ENCODE results near the gene PRKAB2.
"Not testable (repeated sequence)": the region's sequence is repeated elsewhere in the genome, so short reads cannot be mapped to it uniquely, and the experiment has no call there.

PRKAB2 gene

DNA sequence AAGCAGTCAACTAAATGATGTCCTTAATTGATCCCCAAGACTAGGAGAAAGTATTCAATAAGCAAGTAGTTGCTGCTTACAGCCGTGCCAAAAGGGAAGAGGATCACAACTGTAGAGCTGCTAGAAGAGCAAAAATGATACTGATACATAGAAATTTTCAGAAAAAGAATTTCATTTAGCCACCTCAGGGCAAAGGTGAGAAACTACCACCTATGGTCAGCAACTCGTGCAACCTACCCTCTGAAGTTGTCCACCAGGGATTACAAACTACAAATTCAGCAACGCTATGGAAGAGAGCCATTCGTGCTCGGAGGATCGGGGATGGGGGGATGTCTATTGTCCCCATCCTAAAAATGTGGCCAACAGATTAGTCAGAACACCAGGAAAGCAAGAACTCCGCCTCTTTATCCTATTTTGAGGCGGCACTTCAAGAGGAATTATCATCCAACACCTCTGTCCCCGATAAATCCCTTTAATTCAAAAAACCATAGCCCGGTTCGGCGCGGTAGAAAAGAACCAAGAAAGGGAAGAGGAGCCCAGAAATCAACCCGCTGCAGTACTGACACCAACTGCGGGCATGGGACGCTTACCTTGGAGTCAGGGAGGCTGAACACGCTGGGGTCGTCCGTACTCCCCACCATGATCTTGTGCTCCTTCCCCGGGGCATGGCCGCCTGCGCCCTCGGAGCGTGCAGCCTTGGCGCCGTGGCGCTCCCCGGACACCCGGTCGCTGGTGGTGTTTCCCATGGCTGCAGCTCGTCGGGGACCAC, 687 bp downstream of the PRKAB2 start:
- no peak for DNase-seq

DNA sequence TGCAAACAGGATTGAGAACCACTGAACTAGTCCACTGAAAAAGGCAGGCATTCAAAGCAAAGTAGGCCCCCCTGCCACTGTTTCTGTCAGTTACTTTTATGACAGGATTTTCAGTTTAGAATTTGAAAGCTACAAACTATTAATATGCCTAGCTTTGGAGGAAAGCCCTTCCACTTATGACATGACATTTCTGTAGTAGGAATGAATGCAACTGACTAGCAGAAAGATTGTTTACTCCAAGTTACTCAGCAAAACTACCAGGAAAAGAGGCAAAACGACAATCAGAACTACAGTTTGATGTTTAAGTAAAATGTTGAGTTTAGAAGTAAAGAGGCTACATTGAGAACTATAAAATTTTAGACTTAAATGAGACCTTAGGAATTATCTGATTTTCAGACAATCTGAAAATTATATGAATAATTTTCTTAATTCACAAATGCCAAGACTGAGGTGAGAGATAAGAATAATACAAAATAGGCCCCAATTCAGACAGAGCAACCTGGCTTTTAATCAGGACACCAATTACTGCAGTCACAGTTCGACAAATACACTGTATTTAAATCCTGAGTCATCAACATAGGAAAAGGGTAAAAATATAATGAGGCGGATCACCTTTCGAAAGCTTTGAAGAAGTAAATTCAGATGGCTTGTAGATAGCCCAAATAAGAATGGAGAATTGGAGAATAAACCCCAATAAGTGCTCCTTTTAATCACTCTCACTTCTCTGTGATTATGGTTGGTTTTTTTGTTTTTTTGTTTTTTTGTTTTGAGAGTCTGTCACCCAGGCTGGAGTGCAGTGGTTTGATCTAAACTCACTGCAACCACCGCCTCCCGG, 2.2 kb downstream of the PRKAB2 start:
- no peak for DNase-seq

DNA sequence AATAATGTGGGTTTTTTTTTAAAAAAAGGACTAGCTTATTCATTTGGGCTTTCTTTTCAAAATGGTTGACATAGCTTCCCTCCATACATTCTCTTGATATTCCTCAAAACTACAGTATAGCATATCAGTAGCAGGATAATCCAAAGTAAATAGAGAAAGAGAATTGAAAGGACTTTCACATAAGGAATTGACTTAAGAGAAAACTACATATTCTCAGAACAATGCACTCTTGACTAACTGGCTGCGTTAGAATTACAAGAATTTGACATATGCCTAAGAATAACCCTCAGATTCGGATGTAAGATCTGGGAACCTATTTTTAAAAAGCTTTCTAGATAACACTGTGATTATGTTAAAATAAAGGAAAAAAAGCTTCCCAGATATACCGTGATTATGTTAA, 3.1 kb downstream of the PRKAB2 start:
- no peak for DNase-seq

DNA sequence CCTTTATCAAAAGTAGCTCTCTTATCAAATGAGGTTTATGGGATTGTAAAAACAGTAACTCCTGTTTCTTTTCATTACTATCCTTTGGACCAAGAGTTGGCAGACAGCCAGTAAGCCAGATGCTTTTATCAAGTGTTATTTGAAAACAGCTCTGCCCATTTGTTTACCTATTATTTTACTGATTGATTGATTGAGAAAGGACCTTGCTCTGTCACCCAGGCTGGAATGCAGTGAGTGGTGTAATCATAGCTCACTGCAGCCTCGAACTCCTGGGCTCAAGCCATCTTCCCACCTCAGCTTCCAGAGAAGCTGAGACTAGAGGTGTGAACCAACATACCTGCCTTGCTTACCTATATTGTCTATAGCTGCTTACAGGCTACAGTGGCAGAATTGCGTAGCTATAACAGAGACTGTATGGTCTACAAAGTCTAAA, 3.6 kb downstream of the PRKAB2 start:
- no peak for DNase-seq

DNA sequence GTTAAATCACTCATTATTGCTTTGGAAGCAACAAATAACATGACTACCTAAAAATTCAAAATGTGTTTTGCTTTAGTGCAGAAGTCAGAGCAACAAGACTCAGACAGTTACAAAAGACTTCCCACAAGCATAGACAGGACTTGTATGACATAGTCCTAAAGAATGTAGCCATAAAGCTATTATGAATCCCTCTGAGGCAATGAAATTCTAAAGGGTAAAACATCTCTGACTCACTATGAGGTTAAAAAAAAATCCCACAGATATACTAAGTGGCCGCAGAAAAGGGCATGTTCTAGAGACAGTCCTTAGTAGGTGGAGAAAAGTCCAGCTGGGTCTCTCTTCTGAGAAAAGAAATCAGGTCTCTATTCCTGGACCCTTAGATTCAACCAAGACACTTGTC, 4.9 kb downstream of the PRKAB2 start:
- no peak for DNase-seq

DNA sequence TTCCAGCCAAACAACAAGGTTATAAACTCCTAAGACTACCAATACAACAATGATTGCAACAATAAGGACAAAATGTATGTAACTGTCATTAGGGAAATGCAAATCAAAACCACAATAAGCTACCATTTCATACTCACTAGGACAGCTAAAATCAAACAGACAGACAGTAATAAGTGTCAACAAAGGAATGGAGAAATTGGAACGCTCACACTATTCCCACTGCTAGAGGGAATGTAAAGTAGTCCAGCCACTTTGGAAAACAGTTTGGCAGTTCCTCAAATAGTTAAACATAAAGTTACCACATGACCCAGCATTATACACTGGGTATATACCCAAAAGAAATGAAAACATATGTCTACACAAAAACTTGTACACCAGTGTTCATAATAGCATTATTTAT, 9.3 kb downstream of the PRKAB2 start:
- no peak for DNase-seq

DNA sequence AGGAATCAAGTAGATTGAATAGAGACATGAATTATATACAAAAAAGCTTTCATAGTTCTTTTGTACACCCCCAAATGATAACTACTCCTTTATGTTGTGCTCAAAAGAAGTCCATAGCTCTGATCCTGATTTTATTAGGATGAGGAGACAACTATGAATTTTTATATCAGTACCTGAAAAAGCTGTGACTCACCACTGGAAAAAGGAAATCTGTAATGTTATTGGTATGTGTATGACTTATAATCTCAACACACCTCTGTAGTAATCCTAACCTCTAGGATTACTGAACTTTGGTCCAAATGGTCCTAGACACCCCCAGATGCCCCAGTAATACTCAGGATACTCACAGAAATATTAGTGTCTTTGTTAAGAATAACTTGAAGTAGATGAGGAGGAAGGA, 10.2 kb downstream of the PRKAB2 start:
- DNase-seq = no peak

DNA sequence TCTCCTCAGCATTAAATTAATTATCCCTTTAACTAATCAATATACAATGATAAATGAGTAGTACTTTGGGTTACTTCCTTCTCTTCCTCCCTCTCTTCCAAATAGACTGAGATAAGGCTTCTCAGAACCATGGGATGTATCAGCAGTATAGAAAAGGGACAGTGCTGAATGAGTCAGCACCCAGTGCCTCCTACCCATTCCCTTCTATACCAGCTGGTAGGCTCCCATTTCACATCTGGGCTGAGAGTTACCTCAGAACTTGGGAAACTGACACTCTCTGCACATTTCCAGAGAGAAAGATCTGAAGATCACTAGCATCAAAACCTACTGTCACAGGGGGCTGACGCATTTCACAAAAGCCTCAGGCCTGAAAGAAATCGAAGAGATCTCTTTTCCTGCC, 15.2 kb downstream of the PRKAB2 start:
- DNase-seq = not testable (repeated sequence)

DNA sequence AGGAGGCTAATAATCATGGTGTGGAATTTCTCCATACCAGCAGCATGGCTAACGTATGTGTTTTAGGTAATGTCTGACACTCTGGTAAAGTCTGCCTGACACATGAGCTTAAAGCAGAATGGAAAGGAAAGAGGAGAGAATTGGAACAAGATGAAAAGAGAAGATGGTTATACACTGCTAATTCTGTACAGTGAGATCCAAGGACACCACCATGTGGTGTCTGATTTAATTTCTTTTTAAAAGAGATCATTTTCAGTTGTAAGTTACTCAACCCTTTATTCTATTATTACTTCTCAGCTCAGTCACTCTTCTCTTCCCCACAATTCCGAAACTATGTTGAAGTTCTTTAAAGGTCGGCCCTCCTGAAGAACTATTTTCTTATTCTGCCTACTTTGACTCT, 15.6 kb downstream of the PRKAB2 start:
- no peak for DNase-seq

DNA sequence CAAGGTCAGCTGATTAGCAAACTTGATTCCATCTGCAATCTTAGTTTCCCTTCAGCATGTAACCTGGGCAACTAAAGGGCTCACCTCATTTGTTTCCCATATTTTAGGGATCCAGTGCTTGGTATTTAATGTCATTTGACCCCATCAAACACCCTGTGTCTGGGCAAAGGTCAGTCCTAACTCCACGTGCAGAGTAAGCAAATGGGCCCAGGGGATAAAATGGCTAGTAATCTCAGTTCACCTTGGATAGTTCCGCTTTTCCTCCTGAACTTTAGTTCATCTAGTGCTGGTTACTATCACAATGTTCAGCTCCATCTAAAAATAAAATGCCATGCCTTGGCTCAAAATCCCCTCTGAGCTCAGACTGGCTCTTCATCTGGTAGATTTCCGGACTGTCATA, 19.5 kb downstream of the PRKAB2 start:
- DNase-seq = no peak

DNA sequence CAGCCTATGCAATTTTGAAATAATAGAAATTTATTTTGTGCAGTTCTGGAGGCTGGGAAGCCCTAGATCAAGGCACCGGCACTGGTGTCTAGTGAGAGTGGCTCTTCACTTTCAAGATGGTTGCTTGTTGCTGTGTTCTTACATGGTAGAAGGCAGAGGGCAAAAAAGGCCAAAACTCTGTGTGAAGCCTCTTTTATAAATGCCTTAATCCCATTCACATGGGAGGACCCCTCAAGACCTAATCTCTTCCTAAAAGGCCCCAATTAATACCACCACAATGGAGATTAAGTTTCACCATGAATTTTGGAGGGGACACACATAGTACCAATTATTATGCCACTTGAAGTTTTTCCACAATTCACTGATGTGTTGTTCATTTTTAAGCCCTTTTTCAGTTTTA, 21.0 kb downstream of the PRKAB2 start:
- DNase-seq = no peak

DNA sequence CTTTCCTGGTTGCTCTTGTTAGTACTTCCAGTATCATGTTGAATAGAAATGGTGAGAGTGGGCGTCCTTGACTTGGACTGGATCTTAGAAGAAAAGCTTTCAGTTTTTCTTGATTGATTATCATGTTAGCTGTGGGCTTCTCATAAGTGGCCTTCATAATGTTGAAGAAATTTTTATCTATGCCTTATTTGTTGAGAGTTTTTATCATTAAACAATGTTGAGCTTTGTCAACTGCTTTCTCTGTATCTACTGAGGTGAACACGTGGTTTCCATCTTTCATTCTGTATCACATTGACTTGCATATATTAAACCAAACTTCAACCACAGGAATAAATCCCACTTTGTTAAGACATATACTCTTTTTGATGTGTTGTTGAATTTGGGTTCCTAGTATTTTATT, 29.4 kb downstream of the PRKAB2 start:
- no peak for DNase-seq

DNA sequence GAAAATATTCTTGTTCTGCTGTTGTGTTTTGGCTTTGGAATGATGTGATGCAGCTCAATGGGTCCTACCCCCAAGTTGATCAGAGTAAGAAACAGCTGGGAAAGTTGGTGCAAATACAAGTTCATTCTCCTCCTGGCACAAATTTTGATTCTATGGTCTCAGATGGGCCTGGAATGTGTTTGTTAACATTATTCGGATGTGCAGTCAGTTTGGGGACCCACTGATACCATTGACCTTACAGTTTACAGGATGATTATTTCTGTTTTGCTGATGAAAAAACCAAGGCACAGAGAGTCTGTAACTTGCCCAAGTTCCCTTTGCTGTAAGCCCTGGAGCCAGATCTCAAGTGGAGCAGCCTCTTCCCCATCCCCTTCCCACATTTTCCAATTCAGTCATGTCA, 41.5 kb downstream of the PRKAB2 start:
- not testable (repeated sequence) for DNase-seq

DNA sequence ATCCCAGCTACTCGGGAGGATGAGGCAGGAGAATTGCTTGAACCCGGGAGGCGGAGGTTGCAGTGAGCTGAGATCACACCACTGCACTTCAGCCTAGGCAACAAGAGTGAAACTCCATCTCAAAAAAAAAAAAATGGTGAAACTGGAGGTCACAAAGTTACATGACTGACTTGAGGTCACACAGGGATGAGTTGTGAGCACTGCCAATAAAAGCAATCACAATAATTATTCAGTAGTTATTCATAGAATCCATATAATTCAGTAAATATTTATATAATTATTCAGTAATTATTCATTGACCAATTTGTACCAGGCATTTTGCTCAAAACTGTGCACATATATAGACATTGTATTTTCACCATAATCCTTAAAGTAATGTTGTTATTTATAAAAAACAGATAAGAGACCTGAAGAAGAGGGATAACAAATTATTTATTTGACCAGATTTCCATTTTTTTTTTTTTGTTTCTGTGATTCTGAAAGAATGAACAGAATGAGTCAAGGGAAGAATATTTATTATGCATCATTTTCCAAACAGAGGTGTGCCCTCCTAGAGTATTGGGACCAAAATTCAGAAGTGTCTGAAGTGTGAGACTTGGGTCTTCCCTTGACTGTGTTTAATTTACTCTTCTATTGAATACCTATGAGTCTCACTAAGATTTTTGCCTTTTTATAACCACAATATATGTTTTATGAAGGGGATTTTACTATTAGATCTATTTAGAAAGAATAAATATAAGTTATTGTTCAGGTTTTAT, 43.0 kb downstream of the PRKAB2 start:
- no peak for DNase-seq

DNA sequence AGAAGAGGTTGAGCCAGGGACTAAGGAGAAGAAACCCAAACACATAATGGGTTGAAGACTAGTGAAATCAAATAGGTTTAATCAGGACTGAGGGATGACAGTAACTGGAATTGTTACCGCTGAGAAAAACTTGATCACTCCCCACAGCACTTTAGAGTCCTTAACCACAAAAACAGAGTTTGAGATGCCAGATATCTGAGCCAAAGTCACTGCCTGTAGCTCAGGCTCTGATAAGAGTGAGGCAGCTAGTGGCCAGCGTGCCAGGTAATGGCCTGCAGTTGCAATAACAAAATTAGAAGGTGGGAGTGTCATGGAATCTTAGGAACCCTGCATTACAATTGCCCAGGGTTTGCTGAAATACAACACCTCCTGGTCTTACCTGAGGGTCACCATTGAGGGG, 48.0 kb downstream of the PRKAB2 start:
- DNase-seq = no peak

DNA sequence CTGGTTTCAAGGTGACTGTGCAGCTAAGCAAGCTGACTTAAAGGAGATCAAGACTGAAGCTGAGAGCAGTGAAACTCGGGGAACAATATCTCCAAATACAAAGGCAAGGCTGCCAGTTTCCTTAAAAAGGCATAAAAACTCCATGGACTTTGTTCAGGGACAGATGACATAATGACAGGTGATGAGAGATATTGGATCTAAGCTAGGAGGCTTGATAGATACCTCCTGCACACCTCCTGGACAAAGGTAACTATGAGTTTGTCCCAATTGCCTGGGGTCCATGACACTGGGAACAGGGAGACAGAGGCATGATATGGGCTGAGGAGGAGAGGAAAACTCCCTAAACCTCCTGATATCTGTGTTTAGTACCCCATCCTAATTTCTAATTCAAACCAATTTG, 55.2 kb downstream of the PRKAB2 start:
- no peak for DNase-seq

DNA sequence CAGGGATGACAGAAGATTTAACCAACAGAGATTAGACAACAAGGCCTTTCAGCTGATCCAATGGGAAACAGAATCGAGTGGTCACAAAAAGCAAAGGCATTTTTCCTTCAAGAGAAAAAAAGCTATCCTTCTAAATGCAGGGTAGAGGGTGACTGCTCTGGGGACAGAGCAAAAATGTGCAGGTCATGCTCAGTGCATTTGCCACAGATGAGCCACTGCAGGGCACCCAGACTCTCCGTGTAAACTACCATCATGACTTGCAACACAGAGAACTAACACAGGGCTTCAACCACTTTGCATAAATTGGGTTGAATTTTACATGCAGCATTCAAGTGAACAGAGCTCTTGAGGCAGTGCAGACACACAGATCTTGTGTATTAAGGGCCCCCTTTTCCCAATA, 56.8 kb downstream of the PRKAB2 start:
- DNase-seq = no peak

DNA sequence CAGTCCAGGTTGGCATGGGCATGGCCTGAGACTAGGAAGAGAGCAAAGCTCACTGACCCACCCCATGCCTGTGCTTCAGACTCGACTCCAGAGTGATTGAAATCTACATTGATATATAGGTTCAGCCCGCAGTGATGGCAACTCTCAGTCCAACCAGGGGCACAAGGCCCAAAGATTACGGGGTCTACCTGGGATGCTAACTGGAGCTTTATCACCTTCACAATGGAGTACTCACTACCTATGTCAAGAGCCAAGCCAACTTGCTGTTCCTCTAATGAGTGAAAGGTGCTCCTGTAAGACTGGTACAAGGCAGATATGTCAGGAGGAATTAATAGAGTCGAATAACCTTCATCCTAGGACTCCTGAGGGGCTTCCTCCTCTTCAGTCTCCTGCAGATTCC, 57.2 kb downstream of the PRKAB2 start:
- DNase-seq = not testable (repeated sequence)

DNA sequence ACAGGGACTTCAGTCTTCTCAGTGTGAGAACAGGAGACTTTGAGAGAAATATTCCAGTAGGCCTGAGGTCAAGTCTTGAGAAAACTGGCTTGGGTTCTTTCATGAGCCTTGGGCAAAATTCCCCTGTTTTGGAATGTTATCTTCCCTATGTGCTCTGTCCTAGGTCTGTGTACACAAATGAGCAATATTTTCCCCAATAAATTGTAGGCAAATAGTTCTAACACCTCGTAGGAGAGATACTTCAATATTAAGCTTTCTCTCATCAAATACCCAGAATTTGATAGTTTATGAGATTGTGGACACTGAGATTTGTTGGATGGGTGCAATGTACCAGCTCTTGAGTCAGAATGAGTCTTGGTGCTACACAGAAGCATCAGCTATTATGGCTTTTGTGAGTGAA, 57.9 kb downstream of the PRKAB2 start:
- not testable (repeated sequence) for DNase-seq

DNA sequence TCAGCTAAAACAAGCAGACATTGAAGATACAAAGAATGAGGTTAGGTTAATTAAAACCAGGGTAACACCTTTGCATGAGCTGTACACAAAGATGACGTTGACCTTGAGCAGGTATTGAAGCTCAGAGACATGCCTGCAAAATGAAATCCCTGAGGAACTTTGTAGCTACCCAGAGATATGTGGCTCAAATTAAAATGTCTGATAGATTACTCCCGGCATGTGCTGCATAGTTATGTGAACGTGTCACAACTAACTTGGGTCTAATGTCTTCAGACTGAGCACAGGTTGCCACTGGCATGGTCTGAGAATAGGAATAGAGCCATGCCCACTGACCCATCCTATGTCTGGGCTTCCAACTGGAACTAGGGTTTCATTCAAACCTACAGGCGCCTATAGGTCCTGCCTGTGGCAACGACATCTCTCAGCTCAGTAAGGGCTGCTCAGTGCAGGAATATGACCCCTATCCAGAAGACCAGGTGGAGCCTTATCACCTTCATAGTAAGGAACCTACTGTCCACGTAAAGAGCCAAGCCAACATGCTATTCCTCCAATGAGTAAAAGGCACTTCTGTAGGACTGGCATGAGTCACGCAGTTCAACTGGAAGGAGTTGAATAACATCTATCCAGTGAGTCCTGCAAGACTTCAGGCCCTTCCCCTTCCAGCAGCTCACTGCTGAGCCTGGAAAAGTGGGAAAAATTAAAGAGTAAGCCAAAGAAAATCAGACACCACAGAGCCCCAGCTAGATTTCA, 60.7 kb downstream of the PRKAB2 start:
- no peak for DNase-seq

DNA sequence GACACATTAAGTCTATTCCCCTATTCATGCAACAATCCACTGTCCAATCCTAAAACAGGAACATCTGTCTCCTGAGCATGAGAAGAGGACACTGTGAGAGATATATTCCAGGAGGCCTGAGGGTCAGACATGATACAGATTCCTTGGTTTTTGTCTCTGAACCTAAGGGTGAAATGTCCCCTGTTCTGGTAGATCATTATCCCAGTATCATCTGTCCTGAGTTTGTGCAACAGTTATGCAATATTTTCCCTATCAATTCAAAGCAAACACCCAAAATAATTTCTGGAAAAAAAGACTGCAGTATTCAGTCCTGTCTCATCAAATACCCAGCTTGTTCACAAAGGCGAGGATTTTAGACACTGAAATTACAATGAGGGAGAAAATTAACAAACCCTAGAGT, 61.4 kb downstream of the PRKAB2 start:
- DNase-seq = no peak

DNA sequence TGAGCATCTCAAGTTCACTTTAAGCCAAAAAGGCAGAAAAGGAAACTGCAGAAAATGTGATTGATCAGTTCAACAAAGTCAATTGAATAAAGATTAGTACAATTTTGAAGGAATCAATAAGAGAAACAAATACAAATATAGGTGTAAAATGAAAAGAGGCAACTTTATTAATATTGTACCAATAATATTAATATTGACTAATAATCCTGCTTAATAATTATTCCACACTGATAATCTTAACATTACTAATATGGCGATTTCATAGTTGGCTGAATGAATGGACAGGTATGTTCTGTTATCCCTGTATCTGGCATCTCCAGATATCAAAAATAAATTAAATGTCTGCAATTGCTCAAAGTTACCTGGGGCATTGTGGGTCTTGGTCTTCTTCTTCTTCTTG, 61.8 kb downstream of the PRKAB2 start:
- no peak for DNase-seq

DNA sequence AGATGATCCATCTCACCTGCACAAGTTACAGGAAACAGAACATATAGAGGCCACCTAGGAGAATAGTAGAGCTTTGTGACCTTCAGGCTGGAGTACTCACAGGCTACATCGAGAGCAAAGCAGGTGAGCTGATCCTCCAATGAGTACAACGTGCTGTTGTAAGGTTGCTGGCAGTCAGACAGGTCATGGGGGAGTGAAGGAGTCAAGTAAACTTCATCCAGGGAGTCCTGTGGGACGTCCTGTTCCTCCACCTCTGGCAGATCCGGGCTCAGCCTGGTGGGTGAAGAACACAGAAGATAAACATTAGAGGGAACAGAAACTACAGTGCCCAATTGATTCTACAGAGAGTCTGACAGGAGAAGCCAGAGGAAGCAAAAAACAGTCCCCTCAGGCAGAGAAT, 62.5 kb downstream of the PRKAB2 start:
- DNase-seq = no peak
